Measurements from ENCODE around the gene BHLHE40. TPM values are rescaled to one million over a fixed set of nuclear protein-coding genes. Genes with fewer than 3 reads are reported as not detected.

The BHLHE40 gene
- total and polyA plus RNA-seq, 2 of the 13 experiments (the other 11 are each of a cell fraction or from before 2014, with no cell fraction given) = 1.8 to 51.0 TPM

DNA sequence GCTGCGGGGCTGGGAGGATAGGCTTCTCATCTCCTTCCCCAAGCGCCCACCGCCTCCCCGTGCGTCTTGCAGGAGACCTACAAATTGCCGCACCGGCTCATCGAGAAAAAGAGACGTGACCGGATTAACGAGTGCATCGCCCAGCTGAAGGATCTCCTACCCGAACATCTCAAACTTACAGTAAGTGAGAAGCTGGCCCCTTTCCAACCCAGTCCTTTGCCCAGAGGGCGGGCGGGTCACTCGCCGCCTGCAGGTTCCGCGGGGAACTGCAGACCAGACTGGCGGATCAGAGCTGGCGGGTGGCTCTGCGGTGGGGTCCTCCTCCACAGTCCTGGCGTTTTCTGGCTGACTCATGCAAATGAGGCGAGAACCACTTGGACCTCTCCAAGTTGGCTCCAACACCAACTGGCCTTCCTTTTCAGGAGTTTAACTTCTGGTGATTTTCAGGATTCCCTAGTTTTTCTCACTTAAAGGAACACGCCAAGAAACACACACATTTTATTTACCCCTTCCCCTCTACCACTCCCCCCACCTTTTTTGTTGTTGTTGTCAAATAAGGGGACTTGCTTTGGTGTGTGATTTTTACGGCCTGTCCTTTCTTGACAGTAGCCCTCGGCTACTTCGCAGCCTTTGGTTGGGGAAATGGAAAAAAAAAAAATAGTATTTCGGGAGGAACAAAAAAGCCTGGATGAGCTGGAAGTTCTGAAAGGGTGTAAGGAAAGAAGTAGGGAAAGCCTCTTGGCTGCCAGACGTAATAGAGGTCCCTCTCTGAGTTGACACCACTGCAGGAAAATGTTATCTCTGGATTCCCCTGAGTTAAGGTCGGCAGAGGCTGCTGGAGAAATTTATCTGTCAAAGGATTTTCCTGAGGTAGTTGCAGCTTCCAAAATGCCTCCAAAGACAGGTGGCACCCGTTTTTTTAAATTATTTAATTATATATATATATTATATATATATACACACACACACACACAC, 1.3 kb downstream of the BHLHE40 start (continued):
- TF ChIP-seq FOXP1 (IDR thresholded peaks at IDR 0.05) (no peak), FOXP1 (CRISPR knock-in tag; IDR thresholded peaks at IDR 0.05) (no peak), DMAP1 (CRISPR knock-in tag; IDR thresholded peaks at IDR 0.05) (0 out of 2 replicates have a peak, but pooled peaks have one; percentile 2), FOSL1 (CRISPR knock-in tag; IDR thresholded peaks at IDR 0.05; ENCODE audit: borderline replicate concordance) (no peak), ZNF136 (CRISPR knock-in tag; IDR thresholded peaks at IDR 0.05; ENCODE audit: low read depth) (no peak), ZNF446 (CRISPR knock-in tag; IDR thresholded peaks at IDR 0.05) (no peak), KLF16 (CRISPR knock-in tag; IDR thresholded peaks at IDR 0.05) (peak in 1 of 2 experiments; percentile 71; a peak in 2 of 4 replicates), ZNF225 (CRISPR knock-in tag; IDR thresholded peaks at IDR 0.05) (no peak), RARA (CRISPR knock-in tag; IDR thresholded peaks at IDR 0.05) (peak; percentile 74; the same call in 1 of the 2 replicates), ZFP1 (CRISPR knock-in tag; IDR thresholded peaks at IDR 0.05) (no peak), NCOA5 (CRISPR knock-in tag; IDR thresholded peaks at IDR 0.05) (no peak), ZSCAN20 (CRISPR knock-in tag; IDR thresholded peaks at IDR 0.05; ENCODE audit: borderline replicate concordance) (no peak), RFX5 (IDR thresholded peaks at IDR 0.05; ENCODE audit: low read depth, low read length) (no peak), HNF4A (CRISPR knock-in tag; IDR thresholded peaks at IDR 0.05) (no peak), ZNF530 (CRISPR knock-in tag; IDR thresholded peaks at IDR 0.05; ENCODE audit: low read depth) (no peak), HNRNPL (IDR thresholded peaks at IDR 0.05; ENCODE audit: low read depth, low read length) (peak; percentile 76), CENPT (CRISPR knock-in tag; IDR thresholded peaks at IDR 0.05; ENCODE audit: low read depth) (no peak), RORA (CRISPR knock-in tag; IDR thresholded peaks at IDR 0.05) (no peak), EEA1 (CRISPR knock-in tag; IDR thresholded peaks at IDR 0.05; ENCODE audit: borderline replicate concordance) (no peak), KAT2B (IDR thresholded peaks at IDR 0.05; ENCODE audit: borderline replicate concordance, low read depth, low read length) (no peak), ZNF17 (CRISPR knock-in tag; IDR thresholded peaks at IDR 0.05) (no peak), HMG20B (CRISPR knock-in tag; conservative IDR thresholded peaks at IDR 0.05) (0 out of 2 replicates have a peak, but pooled peaks have one; percentile 20), SIX1 (CRISPR knock-in tag; IDR thresholded peaks at IDR 0.05; ENCODE audit: borderline replicate concordance) (no peak), FOSL2 (CRISPR knock-in tag; IDR thresholded peaks at IDR 0.05) (peak; percentile 80)
- TF ChIP-seq, protein P1, sequence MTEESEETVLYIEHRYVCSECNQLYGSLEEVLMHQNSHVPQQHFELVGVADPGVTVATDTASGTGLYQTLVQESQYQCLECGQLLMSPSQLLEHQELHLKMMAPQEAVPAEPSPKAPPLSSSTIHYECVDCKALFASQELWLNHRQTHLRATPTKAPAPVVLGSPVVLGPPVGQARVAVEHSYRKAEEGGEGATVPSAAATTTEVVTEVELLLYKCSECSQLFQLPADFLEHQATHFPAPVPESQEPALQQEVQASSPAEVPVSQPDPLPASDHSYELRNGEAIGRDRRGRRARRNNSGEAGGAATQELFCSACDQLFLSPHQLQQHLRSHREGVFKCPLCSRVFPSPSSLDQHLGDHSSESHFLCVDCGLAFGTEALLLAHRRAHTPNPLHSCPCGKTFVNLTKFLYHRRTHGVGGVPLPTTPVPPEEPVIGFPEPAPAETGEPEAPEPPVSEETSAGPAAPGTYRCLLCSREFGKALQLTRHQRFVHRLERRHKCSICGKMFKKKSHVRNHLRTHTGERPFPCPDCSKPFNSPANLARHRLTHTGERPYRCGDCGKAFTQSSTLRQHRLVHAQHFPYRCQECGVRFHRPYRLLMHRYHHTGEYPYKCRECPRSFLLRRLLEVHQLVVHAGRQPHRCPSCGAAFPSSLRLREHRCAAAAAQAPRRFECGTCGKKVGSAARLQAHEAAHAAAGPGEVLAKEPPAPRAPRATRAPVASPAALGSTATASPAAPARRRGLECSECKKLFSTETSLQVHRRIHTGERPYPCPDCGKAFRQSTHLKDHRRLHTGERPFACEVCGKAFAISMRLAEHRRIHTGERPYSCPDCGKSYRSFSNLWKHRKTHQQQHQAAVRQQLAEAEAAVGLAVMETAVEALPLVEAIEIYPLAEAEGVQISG (CRISPR knock-in tag; IDR thresholded peaks at IDR 0.05) = peak; percentile 58; the same call in 1 of the 2 replicates
- TF ChIP-seq, protein P2, sequence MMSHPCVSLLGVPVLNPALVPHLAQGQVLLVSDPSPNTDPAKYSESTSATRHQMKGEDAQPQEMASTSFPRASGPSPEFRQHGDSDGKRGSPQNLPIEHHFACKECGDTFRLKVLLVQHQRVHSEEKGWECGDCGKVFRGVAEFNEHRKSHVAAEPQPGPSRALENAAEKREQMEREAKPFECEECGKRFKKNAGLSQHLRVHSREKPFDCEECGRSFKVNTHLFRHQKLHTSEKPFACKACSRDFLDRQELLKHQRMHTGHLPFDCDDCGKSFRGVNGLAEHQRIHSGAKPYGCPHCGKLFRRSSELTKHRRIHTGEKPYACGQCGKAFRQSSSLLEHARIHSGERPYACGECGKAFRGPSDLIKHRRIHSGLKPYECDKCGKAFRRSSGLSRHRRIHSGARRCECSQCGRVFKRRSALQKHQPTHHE (CRISPR knock-in tag; IDR thresholded peaks at IDR 0.05; ENCODE audit: borderline replicate concordance) = no peak
